COR-L47 (cell line): Measurements from ENCODE around the gene FAM98B.

ENCODE experiments used
- DNase-seq: peaks from one replicate; lab custom pipeline; 2025; lab: John Stamatoyannopoulos, UW

FAM98B gene

GRCh38 chr15:38507570-38507969 lies 53.6 kb downstream of the FAM98B start:
- no peak for DNase-seq

GRCh38 chr15:38508647-38509046 lies 54.7 kb downstream of the FAM98B start:
- DNase-seq, result no peak

- DNase-seq, result no peak
These were observed 55.2 kb downstream of the FAM98B start for GRCh38 chr15:38509152-38509551.

GRCh38 chr15:38512901-38513300 lies 59.0 kb downstream of the FAM98B start:
- peak; percentile 3 for DNase-seq

- no peak for DNase-seq
These were observed 60.7 kb downstream of the FAM98B start for GRCh38 chr15:38514601-38515000.

GRCh38 chr15:38516626-38517025 lies 62.7 kb downstream of the FAM98B start:
- no peak for DNase-seq

GRCh38 chr15:38517312-38517975 lies 63.5 kb downstream of the FAM98B start:
- DNase-seq, result no peak

GRCh38 chr15:38518084-38518483 lies 64.2 kb downstream of the FAM98B start:
- DNase-seq, result no peak

GRCh38 chr15:38520035-38520434 lies 66.1 kb downstream of the FAM98B start:
- DNase-seq, result no peak

GRCh38 chr15:38521316-38521715 lies 67.4 kb downstream of the FAM98B start:
- no peak for DNase-seq

- no peak for DNase-seq
These were observed 69.0 kb downstream of the FAM98B start for GRCh38 chr15:38522922-38523321.

GRCh38 chr15:38524156-38524555 lies 70.2 kb downstream of the FAM98B start:
- DNase-seq, result no peak

- no peak for DNase-seq
These were observed 71.6 kb downstream of the FAM98B start for GRCh38 chr15:38525489-38525888.

- DNase-seq, result no peak
These were observed 72.2 kb downstream of the FAM98B start for GRCh38 chr15:38526158-38526557.

- no peak for DNase-seq
These were observed 74.4 kb downstream of the FAM98B start for GRCh38 chr15:38528294-38528693.

- DNase-seq, result no peak
These were observed 76.2 kb downstream of the FAM98B start for GRCh38 chr15:38530113-38530512.

GRCh38 chr15:38531509-38531908 lies 77.6 kb downstream of the FAM98B start:
- no peak for DNase-seq

GRCh38 chr15:38532728-38533127 lies 78.8 kb downstream of the FAM98B start:
- no peak for DNase-seq

GRCh38 chr15:38533416-38533915 lies 79.5 kb downstream of the FAM98B start:
- DNase-seq, result no peak

GRCh38 chr15:38533926-38534325 lies 80.0 kb downstream of the FAM98B start:
- no peak for DNase-seq

- no peak for DNase-seq
These were observed 80.8 kb downstream of the FAM98B start for GRCh38 chr15:38534691-38535090.

- no peak for DNase-seq
These were observed 81.7 kb downstream of the FAM98B start for GRCh38 chr15:38535491-38536200.

GRCh38 chr15:38536201-38536676 lies 82.3 kb downstream of the FAM98B start:
- DNase-seq, result no peak
